ENCODE data around the gene TFEB. TPM values are rescaled to one million over a fixed set of nuclear protein-coding genes. Genes with fewer than 3 reads are reported as not detected.

Gene TFEB
- total and polyA plus RNA-seq, 9 donors = 2.8 to 14.9 (median 8.8) TPM

DNA sequence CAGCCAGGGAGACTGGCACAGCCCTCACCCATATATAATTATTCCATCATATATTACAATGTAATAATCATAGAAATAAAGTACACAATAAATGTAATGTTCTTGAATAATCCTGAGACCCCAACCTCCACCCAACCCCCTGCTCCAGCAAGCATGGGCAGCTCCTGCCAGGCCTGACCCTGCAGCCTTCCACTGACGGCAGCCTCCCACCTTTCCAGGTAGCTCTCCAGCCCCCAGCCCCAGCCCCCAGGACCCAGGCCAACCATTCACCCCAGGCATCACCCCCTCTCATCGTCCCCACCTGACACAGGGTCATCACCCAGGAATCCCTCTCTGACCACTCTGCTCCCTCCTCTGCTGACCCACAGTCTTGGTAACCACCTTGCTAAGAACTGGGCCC, 14.6 kb downstream of the TFEB start:
- H3K4me3 ChIP-seq = no peak overlapping the region
- 83 to 92% (median 83%) methylated on average over 2 of the region's 2 CpGs for WGBS, 3 donors

DNA sequence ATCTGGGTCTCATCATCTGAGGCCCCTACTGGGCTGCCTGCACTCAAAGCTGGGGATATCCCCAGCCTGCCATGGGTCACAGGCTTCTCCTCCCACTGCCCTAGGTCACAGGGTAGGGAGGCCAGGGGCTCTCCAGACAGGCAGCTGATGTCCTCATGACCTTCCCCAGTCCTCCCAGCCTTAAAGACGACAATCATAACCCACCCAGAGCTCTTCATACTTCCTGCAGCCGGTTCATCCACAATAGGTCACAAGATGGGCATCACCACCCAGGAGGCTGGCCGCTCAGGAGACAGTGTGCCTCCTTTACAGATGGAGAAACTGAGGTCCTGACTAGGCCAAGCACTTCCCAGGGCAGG, 15.2 kb downstream of the TFEB start:
- peaks cover 1% of the 10 kb centered on the region for H3K4me1 ChIP-seq (ENCODE audit: insufficient read depth)
- 81 to 88% (median 86%) methylated on average over 3 of the region's 3 CpGs for WGBS, 3 donors
- intact Hi-C loops (cut with DNase I) = no loop called here
- no peak overlapping the region for H3K4me3 ChIP-seq
- no peak overlapping the region for H3K27ac ChIP-seq
- DNase-seq = no peak
- TF ChIP-seq POLR2A (IDR thresholded peaks at IDR 0.05) (no peak), EP300 (IDR thresholded peaks at IDR 0.05) (no peak)
- TF ChIP-seq, protein P1, sequence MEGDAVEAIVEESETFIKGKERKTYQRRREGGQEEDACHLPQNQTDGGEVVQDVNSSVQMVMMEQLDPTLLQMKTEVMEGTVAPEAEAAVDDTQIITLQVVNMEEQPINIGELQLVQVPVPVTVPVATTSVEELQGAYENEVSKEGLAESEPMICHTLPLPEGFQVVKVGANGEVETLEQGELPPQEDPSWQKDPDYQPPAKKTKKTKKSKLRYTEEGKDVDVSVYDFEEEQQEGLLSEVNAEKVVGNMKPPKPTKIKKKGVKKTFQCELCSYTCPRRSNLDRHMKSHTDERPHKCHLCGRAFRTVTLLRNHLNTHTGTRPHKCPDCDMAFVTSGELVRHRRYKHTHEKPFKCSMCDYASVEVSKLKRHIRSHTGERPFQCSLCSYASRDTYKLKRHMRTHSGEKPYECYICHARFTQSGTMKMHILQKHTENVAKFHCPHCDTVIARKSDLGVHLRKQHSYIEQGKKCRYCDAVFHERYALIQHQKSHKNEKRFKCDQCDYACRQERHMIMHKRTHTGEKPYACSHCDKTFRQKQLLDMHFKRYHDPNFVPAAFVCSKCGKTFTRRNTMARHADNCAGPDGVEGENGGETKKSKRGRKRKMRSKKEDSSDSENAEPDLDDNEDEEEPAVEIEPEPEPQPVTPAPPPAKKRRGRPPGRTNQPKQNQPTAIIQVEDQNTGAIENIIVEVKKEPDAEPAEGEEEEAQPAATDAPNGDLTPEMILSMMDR (IDR thresholded peaks at IDR 0.05) = no peak
- no peaks in the 10 kb centered on the region for H3K27me3 ChIP-seq
- no peaks in the 10 kb centered on the region for H3K36me3 ChIP-seq
- H3K9me3 ChIP-seq = no peaks in the 10 kb centered on the region

More for the DNA sequence above, 14.6 kb downstream of the TFEB start:
- Histone ChIP-seq H3K27ac (no peak overlapping the region), H3K27me3 (no peaks in the 10 kb centered on the region), H3K9me3 (no peaks in the 10 kb centered on the region), H3K4me1 (ENCODE audit: insufficient read depth) (peaks cover 1% of the 10 kb centered on the region), H3K36me3 (no peaks in the 10 kb centered on the region)
- intact Hi-C loops (cut with DNase I) = no loop called here
- DNase-seq = no peak
- TF ChIP-seq EP300 (IDR thresholded peaks at IDR 0.05) = no peak
- no peak for TF ChIP-seq POLR2A (IDR thresholded peaks at IDR 0.05)
- TF ChIP-seq, protein P1 (IDR thresholded peaks at IDR 0.05) = no peak

DNA sequence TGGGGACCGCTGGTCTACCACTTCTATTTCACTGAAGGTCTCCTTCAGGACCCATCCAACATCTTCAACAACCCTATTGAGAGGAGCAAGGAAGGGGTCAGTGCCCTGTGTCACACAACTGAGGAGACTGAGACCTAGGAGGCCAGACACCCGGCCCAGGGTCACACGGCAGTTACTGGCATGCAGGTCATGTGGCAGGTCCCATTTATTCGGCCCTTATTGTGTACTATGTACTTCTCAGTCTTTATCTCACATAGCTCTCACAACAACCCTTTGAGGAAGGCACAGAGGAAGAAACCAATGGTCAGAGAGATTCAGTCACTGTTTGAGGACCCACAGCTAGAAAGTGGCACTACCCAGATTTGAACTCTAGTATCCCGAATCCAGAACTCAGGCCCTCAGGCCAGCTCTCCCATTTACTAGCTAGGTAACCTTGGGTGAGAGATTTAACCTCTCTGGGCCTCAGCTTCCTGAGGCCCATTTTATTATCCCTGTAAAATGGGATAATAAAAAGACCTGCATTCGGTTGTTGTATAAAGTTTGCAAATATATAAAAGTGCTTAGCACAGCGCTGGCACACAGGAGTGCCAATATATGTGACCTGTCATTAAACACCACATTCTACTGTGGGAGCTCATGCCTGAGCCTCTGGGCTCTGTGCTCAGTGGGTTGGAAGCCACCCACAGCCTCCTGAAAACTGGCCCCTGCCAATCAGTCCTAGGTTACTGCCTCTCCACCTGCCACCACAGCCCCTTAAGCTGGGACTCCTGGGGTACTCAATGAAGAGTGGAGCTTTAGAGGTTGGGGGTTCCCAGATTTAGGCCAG, 15.8 kb downstream of the TFEB start:
- intact Hi-C loops (cut with DNase I) = no loop called here
- H3K27ac ChIP-seq = no peak overlapping the region
- 87 to 93% (median 90%) methylated on average over 7 of the region's 7 CpGs for WGBS, 3 donors
- H3K9me3 ChIP-seq = no peaks in the 10 kb centered on the region
- TF ChIP-seq POLR2A (IDR thresholded peaks at IDR 0.05) = no peak
- TF ChIP-seq, protein P1 (IDR thresholded peaks at IDR 0.05) = no peak
- no peak for TF ChIP-seq EP300 (IDR thresholded peaks at IDR 0.05)
- H3K4me1 ChIP-seq (ENCODE audit: insufficient read depth) = peaks cover 1% of the 10 kb centered on the region
- no peaks in the 10 kb centered on the region for H3K27me3 ChIP-seq
- H3K36me3 ChIP-seq = no peaks in the 10 kb centered on the region
- no peak overlapping the region for H3K4me3 ChIP-seq
- DNase-seq = no peak

DNA sequence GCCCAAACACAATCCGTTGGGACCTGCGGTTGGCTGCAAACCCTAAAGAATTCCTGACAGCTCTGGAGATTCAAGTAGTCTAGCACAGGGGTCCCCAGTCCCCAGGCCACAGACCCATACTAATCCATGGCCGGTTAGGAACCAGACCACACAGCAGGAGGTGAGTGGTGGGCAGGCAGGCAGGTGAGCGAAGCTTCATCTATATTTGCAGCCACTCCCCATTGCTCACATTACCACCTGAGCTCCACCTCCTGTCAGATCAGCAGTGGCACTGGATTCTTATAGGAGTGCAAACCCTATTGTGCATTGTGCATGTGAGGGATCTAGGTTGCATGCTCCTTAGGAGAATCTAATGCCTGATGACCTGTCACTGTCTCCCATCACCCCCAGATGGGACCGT, 16.6 kb downstream of the TFEB start:
- no peaks in the 10 kb centered on the region for H3K27me3 ChIP-seq
- no peak overlapping the region for H3K4me3 ChIP-seq
- no peak overlapping the region for H3K27ac ChIP-seq
- H3K4me1 ChIP-seq (ENCODE audit: insufficient read depth) = peaks cover 1% of the 10 kb centered on the region
- 81 to 92% (median 91%) methylated on average over 5 of the region's 5 CpGs for WGBS, 3 donors
- TF ChIP-seq POLR2A (IDR thresholded peaks at IDR 0.05) (no peak), EP300 (IDR thresholded peaks at IDR 0.05) (no peak)
- TF ChIP-seq, protein P1 (IDR thresholded peaks at IDR 0.05) = no peak
- DNase-seq = no peak
- intact Hi-C loops (cut with DNase I) = no loop called here
- H3K36me3 ChIP-seq = no peaks in the 10 kb centered on the region
- H3K9me3 ChIP-seq = no peaks in the 10 kb centered on the region

All from ovary (tissue), 9 donors.